NCI-H1694 treated with DMSO at 0.1 percent for 48 hours (cell line): ENCODE results near the gene CYYR1.
A peak's percentile ranks its signal among the peaks of the same experiment; 100 is the strongest.

Experiments
- DNase-seq: peaks from one replicate; lab custom pipeline; 2025; lab: John Stamatoyannopoulos, UW

CYYR1 gene

GRCh38 chr21:26572702-26573381 lies at the start of gene CYYR1:
Gene CYYR1, minus strand, starts transcription at chr21:26573286. Its CDS starts 346 bp downstream, at chr21:26572940.
- DNase-seq, result no peak

- no peak for DNase-seq
Measured at GRCh38 chr21:26617176-26617575, 44.1 kb upstream of the CYYR1 start.

GRCh38 chr21:26614251-26614650 lies 41.2 kb upstream of the CYYR1 start:
- DNase-seq, result no peak

- no peak for DNase-seq
Measured at GRCh38 chr21:26599261-26599660, 26.2 kb upstream of the CYYR1 start.

GRCh38 chr21:26597981-26598380 lies 24.9 kb upstream of the CYYR1 start:
- no peak for DNase-seq

- no peak for DNase-seq
Measured at GRCh38 chr21:26597031-26597430, 23.9 kb upstream of the CYYR1 start.

GRCh38 chr21:26595971-26596370 lies 22.9 kb upstream of the CYYR1 start:
- no peak for DNase-seq

GRCh38 chr21:26593800-26594199 lies 20.7 kb upstream of the CYYR1 start:
- no peak for DNase-seq

- no peak for DNase-seq
Measured at GRCh38 chr21:26591543-26591942, 18.5 kb upstream of the CYYR1 start.

- no peak for DNase-seq
Measured at GRCh38 chr21:26588446-26588845, 15.4 kb upstream of the CYYR1 start.

GRCh38 chr21:26587736-26588201 lies 14.7 kb upstream of the CYYR1 start:
- no peak for DNase-seq

GRCh38 chr21:26583769-26584168 lies 10.7 kb upstream of the CYYR1 start:
- no peak for DNase-seq

GRCh38 chr21:26581818-26582217 lies 8.7 kb upstream of the CYYR1 start:
- DNase-seq, result no peak

- no peak for DNase-seq
Measured at GRCh38 chr21:26572076-26572701, 897 bp downstream of the CYYR1 start.

- no peak for DNase-seq
Measured at GRCh38 chr21:26570203-26570602, 2.9 kb downstream of the CYYR1 start.

GRCh38 chr21:26565546-26565945 lies 7.5 kb downstream of the CYYR1 start:
- no peak for DNase-seq

GRCh38 chr21:26565111-26565510 lies 8.0 kb downstream of the CYYR1 start:
- DNase-seq, result no peak

- no peak for DNase-seq
Measured at GRCh38 chr21:26563856-26564503, 9.1 kb downstream of the CYYR1 start.

- no peak for DNase-seq
Measured at GRCh38 chr21:26560612-26561011, 12.5 kb downstream of the CYYR1 start.

GRCh38 chr21:26559099-26559498 lies 14.0 kb downstream of the CYYR1 start:
- no peak for DNase-seq

- DNase-seq, result no peak
Measured at GRCh38 chr21:26557106-26557505, 16.0 kb downstream of the CYYR1 start.

- DNase-seq, result peak; percentile 38
Measured at GRCh38 chr21:26555540-26556146, 17.4 kb downstream of the CYYR1 start.

- no peak for DNase-seq
Measured at GRCh38 chr21:26554365-26554764, 18.7 kb downstream of the CYYR1 start.
